Germinal center (tissue), 1 donor: ENCODE data around the gene THRB.
A peak's percentile ranks its signal among the peaks of the same experiment; 100 is the strongest.
"Not testable (repeated sequence)": the region's sequence is repeated elsewhere in the genome, so short reads cannot be mapped to it uniquely, and the experiment has no call there.

Experiments used
- DNase-seq: peaks from one replicate; pipeline ENCODE4 v3.0.0; 2012; ENCODE audit warnings: mixed read lengths, low spot score

Gene THRB

GRCh38 chr3:24096695-24097290 is 397.9 kb downstream of the THRB start:
- DNase-seq = no peak

DNA sequence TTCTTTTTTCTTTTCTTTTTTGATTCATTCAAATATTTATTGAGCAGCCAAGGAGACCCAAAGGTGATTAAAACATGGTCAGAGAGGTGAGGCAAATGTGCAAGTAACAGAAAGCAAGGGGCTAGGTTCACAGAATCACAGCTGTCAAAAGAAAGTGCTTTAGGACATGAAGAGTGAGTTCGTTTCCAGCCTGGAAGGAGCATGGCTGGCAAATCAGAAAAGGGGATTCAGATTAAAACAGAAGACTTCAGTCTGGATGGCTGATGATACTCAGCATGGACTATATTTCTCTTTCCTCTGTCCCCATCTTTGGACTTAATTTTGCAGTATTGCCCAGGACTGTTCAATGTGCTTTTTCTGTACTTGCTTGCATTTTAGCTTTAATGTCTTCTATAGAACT is 398.4 kb downstream of the THRB start:
- DNase-seq = no peak

DNA sequence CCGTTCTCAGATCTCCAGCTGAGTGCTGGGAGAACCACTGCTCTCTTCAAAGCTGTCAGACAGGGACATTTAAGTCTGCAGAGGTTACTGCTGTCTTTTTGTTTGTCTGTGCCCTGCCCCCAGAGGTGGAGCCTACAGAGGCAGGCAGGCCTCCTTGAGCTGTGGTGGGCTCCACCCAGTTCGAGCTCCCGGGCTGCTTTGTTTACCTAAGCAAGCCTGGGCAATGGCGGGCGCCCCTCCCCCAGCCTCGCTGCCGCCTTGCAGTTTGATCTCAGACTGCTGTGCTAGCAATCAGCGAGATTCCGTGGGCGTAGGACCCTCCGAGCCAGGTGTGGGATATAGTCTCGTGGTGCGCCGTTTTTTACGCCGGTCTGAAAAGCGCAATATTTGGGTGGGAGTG is 399.8 kb downstream of the THRB start:
- not testable (repeated sequence) for DNase-seq

GRCh38 chr3:24088782-24089181 is 405.9 kb downstream of the THRB start:
- DNase-seq = peak; percentile 37

GRCh38 chr3:24087469-24087868 is 407.2 kb downstream of the THRB start:
- DNase-seq = no peak

- no peak for DNase-seq
These were observed 407.8 kb downstream of the THRB start for GRCh38 chr3:24086617-24087404.

GRCh38 chr3:24086206-24086605 is 408.4 kb downstream of the THRB start:
- no peak for DNase-seq

DNA sequence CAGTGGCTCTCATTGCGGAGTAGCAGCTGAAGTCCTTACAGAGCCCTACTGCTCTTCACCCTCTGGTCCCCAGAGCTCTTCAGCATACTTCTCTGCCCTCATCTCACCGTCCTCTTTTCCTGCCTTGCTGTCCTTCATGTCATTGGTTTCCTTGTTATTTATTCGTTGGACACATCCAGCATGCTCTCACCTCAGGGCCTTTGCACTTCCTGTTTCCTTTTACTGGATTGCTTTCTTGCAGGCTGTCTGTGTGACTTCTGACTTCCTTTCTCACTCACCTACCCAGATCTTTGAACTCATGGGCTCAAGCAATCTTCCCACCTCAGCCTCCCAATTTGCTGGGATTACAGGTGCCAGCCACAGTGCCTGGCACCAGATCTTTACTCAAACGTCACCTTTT is 422.5 kb downstream of the THRB start:
- no peak for DNase-seq

- no peak for DNase-seq
These were observed 425.6 kb downstream of the THRB start for GRCh38 chr3:24069045-24069444.

DNA sequence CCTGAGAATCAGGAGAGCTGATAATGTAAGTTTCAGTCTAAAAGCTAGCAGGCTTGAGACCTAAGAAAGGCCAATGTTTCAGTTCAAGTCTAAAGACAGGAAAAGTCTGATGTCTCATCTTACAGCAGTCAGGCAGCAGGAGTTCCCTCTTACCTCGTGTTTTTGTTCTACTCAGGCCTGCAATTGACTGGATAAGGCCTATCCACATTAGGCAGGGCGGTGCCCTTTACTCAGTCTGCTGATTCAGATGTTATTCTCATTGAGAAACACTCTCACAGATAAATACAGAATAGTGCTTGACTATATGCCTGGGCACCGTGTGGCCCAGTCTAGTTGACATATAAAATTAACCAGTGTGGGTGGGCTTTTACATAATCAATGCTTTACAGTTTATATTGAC is 427.2 kb downstream of the THRB start:
- DNase-seq = no peak
